D721Med (cell line): ENCODE results near the gene WIZ.

Source experiments
- DNase-seq: peaks from one replicate; pipeline ENCODE4 v3.0.0; 2011; ENCODE audit warnings: low spot score; ENCODE audit not compliant: insufficient read length
- FAIRE-seq: peaks from 2 replicates; lab custom pipeline; 2011; peaks lifted over from hg19 to GRCh38; lab: Jason Lieb, UNC
- CTCF ChIP-seq: IDR thresholded peaks from 2 replicates; pipeline ENCODE4 v1.5.1; 2012; ENCODE audit warnings: mild to moderate bottlenecking, control low read depth; ENCODE audit not compliant: insufficient read depth; ENCODE audit errors: missing control alignments

The WIZ gene

DNA sequence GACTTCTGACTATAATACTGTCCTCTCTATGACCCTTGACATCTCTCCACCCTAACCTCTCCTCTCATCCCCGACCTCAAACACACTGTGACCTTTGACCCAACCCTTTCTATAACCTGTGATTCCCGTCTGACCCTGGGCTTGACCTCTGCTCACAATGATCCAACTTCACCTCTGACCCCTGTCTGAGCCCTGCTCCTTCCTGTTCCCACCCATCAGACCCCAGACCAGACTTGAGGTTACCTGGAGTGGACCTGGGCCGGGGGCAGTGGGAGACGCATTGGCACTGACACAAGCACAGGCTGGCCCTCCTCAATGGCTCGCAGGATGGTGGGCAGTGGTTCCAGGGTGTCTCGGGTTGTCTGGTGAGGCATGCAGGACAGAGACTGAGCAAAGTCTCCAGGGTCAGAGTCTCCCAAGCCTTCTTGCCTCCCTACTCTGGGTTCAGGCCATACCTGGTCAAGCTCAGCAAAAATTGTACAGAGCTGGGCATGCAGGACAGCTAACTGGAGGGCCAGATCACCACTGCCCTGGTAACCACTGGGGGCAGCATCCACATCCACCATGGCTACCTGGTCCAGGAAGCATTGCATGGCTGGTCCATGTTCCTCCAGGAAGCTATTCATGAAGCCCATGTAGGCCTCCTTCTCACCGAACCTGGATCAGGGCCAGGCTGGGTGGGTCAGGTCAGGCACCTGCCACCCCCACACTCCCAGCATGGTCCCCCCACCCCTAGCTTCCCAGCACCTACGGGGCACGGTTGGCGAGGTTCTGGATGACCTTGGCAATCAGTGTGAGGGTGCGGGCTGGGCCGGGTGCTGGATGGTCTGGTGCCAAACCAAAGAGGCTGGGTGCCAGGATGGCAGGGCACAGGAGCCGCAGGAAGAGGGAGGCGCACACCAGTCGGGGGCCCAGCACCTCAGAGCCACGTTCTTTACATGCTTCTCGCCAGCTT lies 4.4 kb upstream of the WIZ start:
- FAIRE-seq (no peak), DNase-seq (no peak)
- no peak for TF ChIP-seq CTCF

GRCh38 chr19:15453091-15453578 lies 3.4 kb upstream of the WIZ start:
- TF ChIP-seq CTCF = no peak
- no peak for DNase-seq
- FAIRE-seq = no peak

DNA sequence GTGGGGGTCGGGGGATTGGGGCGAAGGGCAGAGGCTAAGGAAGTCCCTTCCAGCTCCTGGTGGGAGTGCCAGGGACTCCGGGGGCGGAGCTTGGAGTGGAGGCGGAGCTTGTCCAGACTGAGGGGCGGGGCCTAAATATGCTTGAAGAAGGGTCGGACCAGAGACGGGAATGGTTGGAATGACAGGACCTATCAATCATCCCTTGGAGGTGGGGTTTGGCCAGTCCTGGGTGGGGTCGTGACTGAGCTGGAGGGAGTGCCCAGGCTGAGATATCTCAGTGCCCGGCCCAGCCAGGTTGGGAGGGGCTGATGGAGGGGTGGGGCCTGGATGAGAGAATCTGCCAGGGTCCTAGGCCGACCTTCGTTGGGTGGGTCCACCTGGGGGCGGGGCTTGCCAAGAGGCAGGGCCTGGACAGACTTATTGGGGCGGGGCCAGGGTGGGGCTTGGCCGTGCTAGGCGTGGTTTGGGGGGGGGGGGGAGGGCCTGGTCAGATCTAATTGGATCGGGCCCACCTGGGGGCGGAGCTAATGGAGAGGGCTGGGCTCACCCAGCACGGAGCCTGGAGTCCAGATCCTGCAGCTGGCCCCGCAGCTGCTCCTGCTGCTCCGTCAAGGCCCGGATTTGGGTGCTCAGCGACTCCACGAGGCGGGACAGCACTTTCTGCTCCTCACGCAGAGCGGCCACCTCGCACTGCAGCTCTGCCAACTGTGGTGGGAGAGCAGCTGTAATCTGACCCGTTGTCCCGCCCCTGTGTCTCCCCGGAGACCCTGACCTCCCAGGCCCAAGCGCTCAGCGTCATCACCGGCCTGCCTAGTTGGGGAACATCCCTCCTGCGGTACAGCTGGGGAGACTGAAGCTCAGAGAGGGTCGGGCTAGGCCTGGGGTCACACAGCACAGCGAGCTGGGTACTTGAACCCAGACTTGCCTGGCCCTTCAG lies 2.6 kb upstream of the WIZ start:
- DNase-seq (no peak), FAIRE-seq (no peak)
- no peak for TF ChIP-seq CTCF

GRCh38 chr19:15450528-15450890 lies 753 bp upstream of the WIZ start:
- DNase-seq (no peak), FAIRE-seq (no peak)
- TF ChIP-seq CTCF = no peak

DNA sequence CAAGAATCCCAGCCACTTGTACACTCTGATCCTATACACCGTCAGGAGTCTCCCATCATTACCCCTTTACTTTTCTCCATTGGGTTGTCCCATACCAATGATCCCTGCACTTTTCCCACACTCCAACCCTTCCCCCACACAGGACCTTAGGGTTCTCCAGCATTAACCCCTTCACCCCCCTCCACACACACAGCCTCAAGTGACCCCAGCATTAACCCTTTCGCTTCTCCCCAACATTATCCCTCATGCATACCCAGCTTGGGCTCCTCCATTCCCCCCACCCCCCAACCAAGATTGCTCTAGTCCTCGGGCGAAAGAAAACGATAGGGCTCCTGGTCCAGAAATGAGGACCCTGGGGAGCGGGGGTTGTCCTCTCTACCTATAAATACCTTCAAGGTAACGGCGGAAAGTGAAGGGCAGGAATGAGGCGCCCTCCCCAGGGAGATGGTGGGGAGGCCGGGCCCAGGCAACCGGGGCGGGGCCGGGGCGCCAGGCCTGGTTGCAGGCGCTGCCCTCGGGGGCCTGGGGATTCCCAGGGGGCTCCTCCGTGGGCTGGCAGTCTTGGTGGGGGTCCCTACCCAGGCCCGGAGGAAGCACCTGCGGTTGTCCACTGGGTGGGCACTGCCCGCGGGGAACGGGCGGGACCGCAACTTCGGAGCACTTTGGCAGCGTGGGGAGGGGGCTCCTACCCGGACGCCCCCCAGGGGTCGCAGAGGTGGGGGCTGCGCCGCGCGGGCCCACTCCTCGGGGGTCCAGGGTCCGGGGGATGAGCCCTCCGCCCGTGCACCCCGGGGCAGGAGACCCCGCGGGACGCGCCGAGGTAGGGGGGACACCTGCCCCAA lies 757 bp downstream of the WIZ start:
- FAIRE-seq (no peak), DNase-seq (no peak)
- no peak for TF ChIP-seq CTCF

- no peak for TF ChIP-seq CTCF
- no peak for FAIRE-seq
- no peak for DNase-seq
These were observed 1.5 kb downstream of the WIZ start for GRCh38 chr19:15448044-15448777.
